ENCODE results near the gene FOLR3.
"Not testable (repeated sequence)": the region's sequence is repeated elsewhere in the genome, so short reads cannot be mapped to it uniquely, and the experiment has no call there.

FOLR3 gene

DNA sequence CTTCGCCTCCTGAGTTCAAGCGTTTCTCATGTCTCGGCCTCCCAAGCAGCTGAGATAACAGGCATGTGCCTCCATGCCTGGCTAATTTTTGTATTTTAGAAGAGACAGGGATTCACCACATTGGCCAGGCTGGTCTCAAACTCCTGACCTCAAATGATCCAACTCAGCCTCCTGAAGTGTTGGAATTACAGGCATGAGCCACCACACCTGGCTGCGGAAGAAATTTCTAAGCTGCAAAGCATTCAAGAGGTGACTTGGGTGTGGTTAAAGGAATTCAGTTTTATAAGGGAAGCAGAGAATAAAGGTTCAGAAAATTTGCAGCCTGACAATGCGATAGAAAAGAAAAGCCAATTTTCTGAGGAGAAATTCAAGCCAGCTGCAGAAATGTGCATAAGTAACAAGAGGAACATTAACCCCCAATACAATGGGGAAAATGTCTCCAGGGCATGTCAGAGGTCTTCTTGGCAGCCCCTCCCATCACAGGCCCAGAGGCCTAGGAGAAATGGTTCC lies 33.6 kb downstream of the FOLR3 start:
- DNase-seq = not testable (repeated sequence)

DNA sequence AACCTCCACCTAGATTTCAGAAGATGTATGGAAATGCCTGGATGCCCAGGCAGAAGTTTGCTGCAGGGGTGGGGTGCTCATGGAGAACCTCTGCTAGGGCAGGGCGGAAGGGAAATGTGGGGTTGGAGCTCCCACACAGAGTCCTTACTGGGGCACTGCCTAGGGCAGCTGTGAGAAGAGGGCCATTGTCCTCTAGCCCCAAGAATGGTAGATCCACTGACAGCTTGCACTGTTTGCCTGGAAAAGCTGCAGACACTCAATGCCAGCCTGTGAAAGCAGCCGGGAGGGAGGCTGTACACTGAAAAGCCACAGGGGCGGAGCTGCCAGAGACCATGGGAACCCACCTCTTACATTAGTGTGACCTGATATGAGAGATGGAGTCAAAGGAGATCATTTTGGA lies 34.2 kb downstream of the FOLR3 start:
- DNase-seq = not testable (repeated sequence)

DNA sequence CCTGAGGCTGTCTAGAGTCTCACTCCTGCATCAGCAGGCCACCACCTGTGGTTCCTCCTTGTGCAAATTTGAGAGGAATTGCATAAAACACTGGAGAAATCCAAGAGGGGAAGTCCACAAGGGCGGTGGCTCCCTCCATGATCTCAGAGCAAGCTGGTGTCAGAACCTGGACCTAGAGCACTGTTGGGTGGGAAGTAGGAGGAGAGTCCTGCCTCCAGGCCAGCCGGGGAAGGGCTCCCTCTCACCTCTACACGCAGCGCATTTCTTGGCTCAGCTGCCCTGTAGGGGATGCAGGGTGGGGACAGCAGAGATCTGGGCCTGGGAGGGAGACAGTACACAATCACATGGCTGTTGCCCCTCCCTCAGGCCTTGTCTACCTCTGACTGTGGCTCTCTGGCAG lies 36.5 kb downstream of the FOLR3 start:
- DNase-seq = not testable (repeated sequence)

DNA sequence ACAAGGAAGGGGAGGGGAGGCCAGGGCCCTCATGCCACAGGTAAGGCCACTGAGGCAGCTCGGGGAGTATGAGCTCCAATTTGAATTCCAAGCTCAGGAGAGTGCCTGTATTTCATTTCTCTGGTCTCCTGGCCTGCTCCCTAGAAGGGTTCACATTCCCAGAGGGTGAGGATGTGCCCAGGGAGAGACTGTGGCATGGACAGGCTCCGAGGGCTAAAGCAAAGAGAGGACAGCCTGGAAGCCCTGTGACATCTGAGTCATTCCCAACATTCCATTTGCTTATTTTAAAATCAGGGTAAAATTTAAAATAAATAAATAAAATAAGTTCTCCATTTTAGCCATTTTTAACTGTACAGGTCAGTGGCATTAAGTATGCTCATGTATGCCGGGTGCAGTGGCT lies 37.8 kb downstream of the FOLR3 start:
- DNase-seq = no peak

DNA sequence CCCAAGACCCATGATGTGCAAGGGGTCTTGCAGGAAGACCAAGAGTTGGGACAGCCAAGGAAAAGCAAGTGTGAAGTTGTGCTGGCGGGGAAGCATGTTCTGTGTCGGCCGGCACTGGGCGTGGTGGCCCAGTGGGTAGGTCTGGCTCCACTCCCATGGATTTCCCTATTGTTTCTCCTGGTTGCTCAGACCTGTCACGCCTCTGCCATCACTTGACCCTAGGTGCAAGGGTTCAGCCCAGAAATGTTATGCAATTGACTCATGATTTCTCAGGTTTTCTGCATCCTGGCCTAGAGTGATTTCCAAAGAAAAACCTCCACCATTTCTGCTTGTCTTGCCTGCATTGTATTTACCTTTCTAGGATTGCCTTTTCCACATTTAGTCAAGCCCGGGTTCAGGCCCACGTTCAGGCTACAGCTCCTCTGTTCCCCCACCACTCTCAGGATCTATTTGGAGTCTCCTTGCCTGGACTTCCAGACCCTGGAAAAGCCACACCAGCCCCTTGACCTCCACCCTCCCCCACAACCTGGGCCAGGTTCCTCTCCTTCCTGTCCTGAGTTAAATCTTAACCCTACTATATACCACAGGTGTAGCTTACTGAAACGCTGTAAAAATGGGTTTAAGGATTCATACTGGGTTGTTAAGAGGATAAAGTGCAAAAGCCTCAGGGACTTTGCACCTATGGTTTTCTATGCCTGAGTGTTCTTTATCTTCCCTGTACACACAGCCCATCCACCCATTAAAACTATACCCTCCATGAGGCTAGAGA lies 39.0 kb downstream of the FOLR3 start:
- no peak for DNase-seq

DNA sequence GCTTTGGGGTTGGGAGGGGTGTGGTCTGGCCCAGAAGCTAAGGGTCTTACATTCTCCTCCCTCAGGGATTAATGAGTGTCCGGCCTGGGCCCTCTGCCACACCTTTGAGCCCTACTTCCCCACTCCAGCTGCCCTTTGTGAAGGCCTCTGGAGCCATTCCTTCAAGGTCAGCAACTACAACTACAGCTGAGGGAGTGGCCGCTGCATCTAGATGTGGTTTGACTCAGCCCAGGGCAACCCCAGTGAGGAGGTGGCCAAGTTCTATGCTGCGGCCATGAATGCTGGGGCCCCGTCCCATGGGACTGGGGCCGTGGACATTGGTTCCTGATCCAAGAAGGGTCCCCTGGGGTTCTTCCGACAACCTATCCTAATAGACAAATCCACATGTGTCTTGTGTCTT lies 42.1 kb downstream of the FOLR3 start:
- no peak for DNase-seq

DNA sequence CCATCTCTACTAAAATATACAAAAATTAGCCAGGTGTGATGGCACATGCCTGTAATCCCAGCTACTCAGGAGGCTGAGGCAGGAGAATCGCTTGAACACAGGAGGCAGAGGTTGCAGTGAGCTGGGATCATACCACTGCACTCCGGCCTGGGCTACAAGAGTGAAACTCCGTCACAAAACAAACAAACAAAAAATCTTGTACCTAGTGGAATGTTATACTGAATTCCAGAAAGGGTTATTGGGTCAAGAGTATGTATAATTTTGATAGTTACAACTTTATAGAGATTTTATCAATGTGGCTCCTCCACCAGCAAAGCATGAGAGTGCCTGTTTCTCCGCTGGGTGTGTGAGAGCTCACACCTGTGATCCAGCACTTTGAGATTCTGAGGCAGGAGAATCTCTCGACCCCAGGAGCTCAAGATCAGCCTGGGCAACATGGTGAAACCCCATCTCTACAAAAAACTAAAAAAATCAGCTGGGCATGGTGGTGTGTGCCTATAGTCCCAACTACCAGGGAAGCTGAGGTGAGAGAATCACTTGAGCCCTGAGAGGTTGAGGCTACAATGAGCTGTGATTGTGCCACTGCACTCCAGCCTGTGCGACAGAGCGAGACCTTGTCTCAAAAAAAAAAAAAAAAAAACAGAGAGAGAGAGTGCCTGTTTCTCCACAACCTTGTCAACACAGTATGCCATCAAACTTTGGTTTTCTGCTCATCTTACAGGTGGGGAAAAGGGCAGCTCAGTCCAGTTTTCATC lies 43.7 kb downstream of the FOLR3 start:
- no peak for DNase-seq

DNA sequence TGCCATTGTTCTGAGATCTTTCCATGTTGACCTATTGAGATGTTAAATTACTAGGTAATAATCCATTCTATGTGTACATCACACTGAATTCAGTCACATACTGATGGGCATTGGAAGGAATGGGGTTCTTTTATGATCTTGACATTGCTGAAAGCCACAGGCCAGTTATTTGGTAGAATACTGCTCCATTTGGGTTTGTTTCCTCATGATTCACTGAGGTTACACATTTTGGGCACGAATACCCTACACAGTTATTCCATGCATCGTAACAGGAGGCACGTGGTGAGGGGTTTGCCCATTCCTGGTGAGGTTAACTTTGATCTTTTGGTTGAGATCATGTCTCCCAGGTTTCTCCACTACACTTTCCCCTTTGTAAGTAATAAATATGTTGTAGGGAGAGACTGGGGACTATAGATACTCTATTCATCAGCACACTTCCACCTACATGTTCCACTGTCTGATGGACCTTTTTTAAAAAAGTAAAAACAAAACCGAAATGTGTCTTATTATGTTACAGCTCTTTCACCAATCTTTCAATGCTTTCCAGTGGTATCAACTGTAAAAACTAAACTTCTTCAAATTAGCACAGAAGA lies 44.4 kb downstream of the FOLR3 start:
- DNase-seq = no peak

DNA sequence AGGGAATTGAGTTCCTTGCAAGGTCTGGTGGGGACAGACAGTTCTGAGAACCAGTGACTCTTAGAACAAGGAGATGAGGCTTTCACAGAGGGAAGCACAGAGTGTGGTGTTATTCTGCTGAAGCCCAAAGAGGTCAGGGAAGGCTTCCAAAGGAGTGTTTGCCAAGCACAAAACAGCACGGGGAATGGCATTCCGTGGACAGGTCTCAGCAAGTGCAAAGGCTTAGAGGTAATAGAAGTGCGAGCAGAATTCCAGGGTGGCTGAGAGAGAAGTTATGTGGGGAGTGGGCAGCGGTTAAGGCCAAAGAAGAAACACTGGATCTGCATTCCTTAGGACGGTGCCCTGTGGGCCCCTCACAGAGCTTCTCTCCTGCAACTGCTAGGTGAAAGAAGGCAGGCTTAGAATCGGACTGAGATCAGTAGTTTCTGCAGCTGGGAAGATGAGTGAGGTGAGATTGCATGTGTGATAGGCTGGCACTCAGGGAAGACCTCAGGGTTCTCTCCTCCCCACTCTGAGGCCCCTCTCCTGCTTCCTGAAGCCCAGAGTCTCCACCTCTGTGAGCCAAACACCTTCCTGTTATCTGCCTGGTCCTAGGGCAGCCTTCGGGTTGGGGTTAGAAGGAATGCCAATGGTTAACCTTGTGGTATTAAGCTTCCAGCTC lies 45.5 kb downstream of the FOLR3 start:
- not testable (repeated sequence) for DNase-seq

DNA sequence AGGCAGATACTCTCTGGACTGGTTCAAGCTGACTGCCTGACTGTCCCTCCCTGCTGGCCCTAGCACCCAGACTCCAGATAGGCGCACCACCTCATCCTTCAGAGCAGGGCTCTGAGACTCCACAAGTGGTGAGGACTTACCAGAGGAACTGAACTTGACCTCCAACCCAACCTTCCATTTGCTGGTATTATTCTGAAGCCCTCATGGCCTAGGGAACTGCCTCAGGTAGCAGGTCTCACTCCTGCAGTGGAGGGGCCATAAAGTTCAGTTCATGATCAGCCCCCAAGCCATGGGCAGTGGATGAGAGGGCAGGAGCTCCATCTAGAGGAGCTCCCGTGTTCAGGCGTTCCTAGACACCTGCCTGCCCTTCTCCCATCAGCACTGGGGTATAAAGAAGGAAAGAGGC lies 46.0 kb downstream of the FOLR3 start:
- not testable (repeated sequence) for DNase-seq

DNA sequence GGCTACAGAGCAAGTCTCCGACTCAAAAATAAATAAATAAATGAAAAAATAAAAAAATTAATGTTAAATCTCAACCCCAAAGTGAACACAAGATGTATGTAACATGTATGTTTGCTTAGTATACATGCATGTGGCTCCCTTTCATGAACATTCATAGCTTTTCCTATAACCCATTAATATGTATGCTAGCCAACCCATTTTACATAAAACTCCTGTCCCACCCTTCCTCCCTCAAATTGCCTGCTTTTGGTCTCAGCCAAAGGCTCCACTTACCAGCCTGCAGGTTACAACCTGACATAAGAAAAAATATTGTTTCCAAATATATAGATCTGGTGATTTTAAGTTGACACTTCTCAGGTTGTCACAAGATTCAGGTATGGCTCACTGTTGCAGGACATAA lies 52.7 kb downstream of the FOLR3 start:
- no peak for DNase-seq

Measured in NCI-H1930 (cell line).